ENCODE data around the gene FGFR1OP2.
A peak's percentile ranks its signal among the peaks of the same experiment; 100 is the strongest.

The FGFR1OP2 gene

DNA sequence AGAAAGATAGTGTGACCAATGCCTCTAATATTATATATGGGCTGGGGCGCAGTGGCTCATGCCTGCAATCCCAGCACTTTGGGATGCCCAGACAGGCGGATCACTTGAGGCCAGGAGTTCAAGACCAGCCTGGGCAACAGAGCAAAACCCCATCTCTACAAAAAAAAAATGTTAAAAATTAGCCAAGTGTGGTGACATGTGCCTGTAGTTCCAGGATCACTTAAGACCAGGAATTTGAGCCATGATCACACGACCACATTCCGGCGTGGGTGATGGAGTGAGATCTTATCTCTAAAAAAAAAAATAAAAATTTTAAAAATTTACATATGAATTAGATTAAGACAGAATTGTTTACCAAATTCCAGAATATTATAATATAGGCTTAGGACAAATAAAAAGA is 63.9 kb downstream of the FGFR1OP2 start:
- H3K4me1 ChIP-seq (ENCODE audit: insufficient read depth, low read length) = peaks cover 11% of the 10 kb centered on the region; the same call in 1 of the 2 replicates
- no peaks in the 10 kb centered on the region for H3K9me3 ChIP-seq (ENCODE audit: control insufficient read depth, insufficient read depth, low read length)
- H3K36me3 ChIP-seq (ENCODE audit: insufficient read depth, low read length) = peaks cover 23% of the 10 kb centered on the region
- no peak overlapping the region for H3K9ac ChIP-seq (ENCODE audit: low read depth, low read length)

DNA sequence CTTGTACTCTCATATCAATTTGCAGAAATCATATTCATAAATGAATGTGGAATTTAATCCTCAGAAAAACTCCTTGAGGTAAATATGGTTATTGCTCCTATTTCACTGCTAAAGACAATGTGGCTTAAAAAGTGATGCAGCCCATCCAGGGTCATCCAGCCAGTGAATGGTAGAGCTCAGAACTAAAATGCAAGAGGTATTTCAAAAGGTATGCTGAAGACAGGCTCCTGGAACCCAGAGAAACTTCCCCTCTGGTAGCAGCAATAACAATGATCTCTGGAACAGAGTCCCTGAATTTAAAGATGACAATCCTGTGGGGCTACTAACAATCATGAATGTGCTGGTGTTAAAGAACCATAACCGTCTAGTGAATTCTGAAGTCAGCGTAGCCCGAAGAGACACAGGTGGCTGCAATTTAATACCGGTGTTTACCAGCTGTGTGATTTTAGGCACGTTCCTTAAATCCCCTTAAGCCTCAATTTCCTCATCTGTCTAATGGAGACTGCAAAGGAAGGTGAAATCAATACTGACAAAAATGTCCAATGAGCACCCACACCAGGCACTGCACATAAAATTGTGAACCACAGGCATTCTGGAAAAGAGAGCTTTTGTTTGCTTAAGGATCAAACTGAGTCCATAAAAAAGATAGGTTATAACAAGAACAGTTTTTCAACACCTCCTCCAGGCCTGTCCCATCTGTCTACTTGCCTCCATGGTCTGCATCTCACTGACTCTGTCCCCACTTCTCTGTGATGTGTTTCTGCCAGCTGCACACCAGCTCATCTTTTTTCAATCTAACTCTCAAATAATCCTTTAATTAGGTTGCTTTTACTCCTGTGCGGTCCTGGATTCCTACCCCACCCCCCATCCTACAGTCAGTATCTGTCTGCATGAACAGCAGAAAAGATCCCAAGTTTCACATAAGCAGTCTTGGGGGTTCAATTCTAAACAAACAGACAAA is 65.4 kb downstream of the FGFR1OP2 start:
- H3K36me3 ChIP-seq (ENCODE audit: insufficient read depth, low read length) = peaks cover 12% of the 10 kb centered on the region
- H3K9ac ChIP-seq (ENCODE audit: low read depth, low read length) = no peak overlapping the region
- H3K9me3 ChIP-seq (ENCODE audit: control insufficient read depth, insufficient read depth, low read length) = no peaks in the 10 kb centered on the region
- H3K4me1 ChIP-seq (ENCODE audit: insufficient read depth, low read length) = peaks cover 11% of the 10 kb centered on the region; the same call in 1 of the 2 replicates

DNA sequence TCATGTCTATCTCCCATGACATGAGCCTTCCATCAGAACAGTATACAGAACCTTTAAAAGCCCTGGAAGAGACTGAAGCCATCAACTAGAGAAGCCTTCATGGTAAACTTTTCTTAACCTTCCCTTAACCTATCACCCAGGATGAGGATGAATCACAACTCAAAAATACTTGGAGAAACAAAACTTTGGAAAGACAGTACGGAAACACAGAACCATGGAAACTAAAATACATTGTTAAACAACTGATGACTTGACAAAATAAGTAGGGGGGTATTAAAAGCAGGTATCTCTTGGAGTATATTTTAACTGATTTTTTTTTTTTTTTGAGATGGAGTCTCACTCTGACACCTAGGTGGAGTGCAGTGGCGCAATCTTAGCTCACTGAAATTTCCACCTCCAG is 67.2 kb downstream of the FGFR1OP2 start:
- H3K36me3 ChIP-seq (ENCODE audit: insufficient read depth, low read length) = peaks cover 6% of the 10 kb centered on the region; the same call in 1 of the 2 replicates
- H3K4me1 ChIP-seq (ENCODE audit: insufficient read depth, low read length) = peaks cover 11% of the 10 kb centered on the region; the same call in 1 of the 2 replicates
- no peak overlapping the region for H3K9ac ChIP-seq (ENCODE audit: low read depth, low read length)
- no peaks in the 10 kb centered on the region for H3K9me3 ChIP-seq (ENCODE audit: control insufficient read depth, insufficient read depth, low read length)

DNA sequence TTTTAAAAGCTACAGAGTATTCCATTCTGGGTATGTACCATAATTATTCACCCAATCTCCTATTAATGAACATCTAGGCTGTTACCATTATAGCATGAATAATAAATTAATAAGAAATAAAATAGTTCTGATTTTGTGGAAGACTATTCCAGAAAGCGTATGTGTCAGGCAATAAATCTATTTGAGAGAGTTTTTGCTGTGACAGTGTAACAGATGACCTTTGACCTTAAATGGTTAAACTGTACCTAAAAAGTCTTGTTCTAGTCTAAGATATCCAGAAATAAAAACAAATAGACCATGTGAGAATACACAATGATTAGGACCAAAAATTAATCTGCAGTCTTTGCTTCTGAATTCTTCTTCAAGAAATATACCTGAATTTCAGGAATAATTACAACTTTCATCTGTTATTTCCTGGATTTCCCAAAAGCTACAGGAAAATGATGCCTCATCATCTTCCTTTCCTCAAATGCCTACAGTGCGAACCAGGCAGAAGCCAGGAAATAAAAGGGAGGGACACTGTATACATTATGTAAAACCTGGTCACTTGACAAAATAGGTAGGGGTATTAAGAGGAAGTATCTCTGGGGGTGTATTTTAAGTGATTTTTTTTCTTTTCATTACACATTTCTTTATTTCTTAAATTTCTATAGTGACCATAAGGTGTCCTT is 68.7 kb downstream of the FGFR1OP2 start:
- peaks cover 4% of the 10 kb centered on the region; the same call in 1 of the 2 replicates for H3K36me3 ChIP-seq (ENCODE audit: insufficient read depth, low read length)
- H3K4me1 ChIP-seq (ENCODE audit: insufficient read depth, low read length) = peaks cover 13% of the 10 kb centered on the region
- no peak overlapping the region for H3K9ac ChIP-seq (ENCODE audit: low read depth, low read length)
- H3K9me3 ChIP-seq (ENCODE audit: control insufficient read depth, insufficient read depth, low read length) = no peaks in the 10 kb centered on the region

DNA sequence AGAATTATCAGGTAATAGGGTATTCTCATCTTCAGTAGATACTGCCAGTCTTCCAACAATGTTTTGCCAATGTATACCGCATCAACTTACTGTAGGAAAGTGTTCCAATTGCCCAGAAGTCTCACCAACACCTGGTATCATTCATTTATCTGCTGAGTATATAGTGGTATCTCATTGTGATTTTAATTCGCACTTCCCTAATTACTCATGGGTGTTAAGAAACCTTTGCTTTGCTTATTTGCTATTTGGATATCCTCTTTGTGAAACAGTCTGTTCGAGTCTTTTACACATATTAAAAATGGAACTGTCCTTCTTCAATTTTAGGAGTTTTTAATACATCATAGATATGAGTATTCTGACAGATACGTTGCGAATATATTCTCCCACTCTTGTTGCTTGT is 69.8 kb downstream of the FGFR1OP2 start:
- no peaks in the 10 kb centered on the region for H3K9me3 ChIP-seq (ENCODE audit: control insufficient read depth, insufficient read depth, low read length)
- H3K36me3 ChIP-seq (ENCODE audit: insufficient read depth, low read length) = peaks cover 7% of the 10 kb centered on the region; the same call in 1 of the 2 replicates
- H3K4me1 ChIP-seq (ENCODE audit: insufficient read depth, low read length) = peaks cover 19% of the 10 kb centered on the region
- H3K9ac ChIP-seq (ENCODE audit: low read depth, low read length) = no peak overlapping the region

DNA sequence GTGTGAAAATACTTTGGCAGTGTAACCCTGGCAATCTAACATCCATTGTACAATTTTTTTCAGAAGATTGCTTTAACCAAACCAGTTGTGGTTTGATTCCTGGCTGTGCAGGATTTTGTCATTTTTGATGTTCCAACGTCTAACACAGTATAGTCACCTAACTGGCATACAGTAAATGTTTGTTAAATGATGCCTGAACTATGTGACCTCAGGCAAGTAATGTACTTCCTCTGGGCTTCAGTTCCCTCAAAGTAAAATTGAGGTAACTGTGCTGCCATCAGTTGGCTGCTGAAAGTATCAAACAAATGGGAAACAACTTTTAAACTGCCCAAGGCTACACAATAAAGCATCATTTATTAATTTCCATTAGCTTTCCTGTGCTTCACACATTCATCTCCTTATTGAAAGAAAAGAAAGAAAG is 71.6 kb downstream of the FGFR1OP2 start:
- Histone ChIP-seq H3K9ac (ENCODE audit: low read depth, low read length) (no peak overlapping the region), H3K4me1 (ENCODE audit: insufficient read depth, low read length) (peaks cover 14% of the 10 kb centered on the region)

DNA sequence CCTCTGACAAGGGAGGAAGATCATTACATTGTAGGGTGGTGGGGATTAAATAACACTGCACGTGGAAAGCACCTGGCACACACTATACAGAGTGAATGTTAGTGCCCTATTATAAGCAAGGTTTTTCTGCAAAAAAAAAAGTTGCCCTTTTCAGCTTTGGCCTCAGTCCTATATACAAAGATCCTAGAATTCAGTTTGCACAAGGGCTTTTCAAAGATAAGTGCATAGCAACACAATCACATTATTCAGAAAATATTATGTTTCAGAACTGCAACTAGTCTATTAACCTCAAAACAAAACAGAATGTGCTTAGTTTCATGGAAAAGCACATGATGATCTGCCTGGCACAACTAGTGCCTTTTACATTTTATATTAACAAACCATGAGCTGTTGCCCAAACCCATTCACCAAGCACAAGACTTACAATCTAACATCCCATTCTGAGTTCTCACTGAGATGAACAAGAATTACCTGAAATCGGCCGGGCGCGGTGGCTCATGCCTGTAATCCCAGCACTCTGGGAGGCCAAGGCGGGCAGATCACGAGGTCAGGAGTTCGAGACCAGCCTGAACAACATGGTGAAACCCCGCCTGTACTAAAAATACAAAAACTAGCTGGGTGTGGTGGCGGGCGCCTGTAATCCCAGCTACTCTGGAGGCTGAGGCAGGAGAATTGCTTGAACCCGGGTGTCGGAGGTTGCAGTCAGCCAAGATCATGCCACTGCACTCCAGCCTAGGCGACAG is 74.1 kb downstream of the FGFR1OP2 start:
- Histone ChIP-seq H3K4me1 (ENCODE audit: insufficient read depth, low read length) (peaks cover 22% of the 10 kb centered on the region), H3K9ac (ENCODE audit: low read depth, low read length) (peak overlapping the region; percentile 97), H3K9me3 (ENCODE audit: control insufficient read depth, insufficient read depth, low read length) (no peaks in the 10 kb centered on the region), H3K36me3 (ENCODE audit: insufficient read depth, low read length) (peaks cover 7% of the 10 kb centered on the region; the same call in 1 of the 2 replicates)

More for the DNA sequence above, 71.6 kb downstream of the FGFR1OP2 start:
- Histone ChIP-seq H3K36me3 (ENCODE audit: insufficient read depth, low read length) (peaks cover 7% of the 10 kb centered on the region; the same call in 1 of the 2 replicates), H3K9me3 (ENCODE audit: control insufficient read depth, insufficient read depth, low read length) (no peaks in the 10 kb centered on the region)

DNA sequence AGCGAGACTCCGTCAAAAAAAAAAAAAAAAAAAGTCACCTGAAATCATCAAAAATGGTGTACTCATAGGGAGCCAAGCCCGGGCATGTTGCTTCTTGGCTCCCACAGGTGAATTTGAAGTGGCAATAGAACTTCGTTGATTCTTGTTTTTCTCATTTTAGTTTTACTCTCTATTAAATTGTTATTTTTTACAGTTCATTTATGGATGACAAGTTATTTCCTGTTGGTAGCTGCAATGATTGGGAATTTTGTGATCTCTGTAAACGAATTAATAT is 74.6 kb downstream of the FGFR1OP2 start:
- Histone ChIP-seq H3K36me3 (ENCODE audit: insufficient read depth, low read length) (peaks cover 7% of the 10 kb centered on the region; the same call in 1 of the 2 replicates), H3K4me1 (ENCODE audit: insufficient read depth, low read length) (peaks cover 22% of the 10 kb centered on the region), H3K9ac (ENCODE audit: low read depth, low read length) (peak overlapping the region; percentile 97), H3K9me3 (ENCODE audit: control insufficient read depth, insufficient read depth, low read length) (no peaks in the 10 kb centered on the region)

DNA sequence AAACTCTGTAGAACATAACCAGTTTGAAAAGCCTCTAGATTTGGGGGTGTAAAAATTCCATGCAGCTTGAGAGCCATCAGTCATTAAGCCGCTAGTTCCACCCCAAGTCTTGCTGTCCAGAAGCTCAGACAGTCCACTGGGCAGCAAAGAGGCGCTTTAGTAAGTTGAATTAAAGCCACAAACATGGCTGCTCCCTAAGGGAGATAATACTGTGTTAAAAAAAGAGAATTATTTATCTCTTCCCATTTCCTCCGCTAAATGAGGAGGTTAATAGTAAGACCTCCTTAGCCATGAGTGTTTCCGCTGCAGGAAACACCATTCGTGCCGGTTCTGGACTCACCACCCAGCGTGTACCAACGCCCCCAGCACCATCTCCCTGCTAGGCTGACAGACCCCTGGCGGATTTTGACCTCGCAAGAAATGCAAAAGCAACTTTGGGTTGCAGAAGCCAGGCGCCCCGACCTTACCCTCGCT is 75.4 kb downstream of the FGFR1OP2 start:
- peaks cover 22% of the 10 kb centered on the region for H3K4me1 ChIP-seq (ENCODE audit: insufficient read depth, low read length)

DNA sequence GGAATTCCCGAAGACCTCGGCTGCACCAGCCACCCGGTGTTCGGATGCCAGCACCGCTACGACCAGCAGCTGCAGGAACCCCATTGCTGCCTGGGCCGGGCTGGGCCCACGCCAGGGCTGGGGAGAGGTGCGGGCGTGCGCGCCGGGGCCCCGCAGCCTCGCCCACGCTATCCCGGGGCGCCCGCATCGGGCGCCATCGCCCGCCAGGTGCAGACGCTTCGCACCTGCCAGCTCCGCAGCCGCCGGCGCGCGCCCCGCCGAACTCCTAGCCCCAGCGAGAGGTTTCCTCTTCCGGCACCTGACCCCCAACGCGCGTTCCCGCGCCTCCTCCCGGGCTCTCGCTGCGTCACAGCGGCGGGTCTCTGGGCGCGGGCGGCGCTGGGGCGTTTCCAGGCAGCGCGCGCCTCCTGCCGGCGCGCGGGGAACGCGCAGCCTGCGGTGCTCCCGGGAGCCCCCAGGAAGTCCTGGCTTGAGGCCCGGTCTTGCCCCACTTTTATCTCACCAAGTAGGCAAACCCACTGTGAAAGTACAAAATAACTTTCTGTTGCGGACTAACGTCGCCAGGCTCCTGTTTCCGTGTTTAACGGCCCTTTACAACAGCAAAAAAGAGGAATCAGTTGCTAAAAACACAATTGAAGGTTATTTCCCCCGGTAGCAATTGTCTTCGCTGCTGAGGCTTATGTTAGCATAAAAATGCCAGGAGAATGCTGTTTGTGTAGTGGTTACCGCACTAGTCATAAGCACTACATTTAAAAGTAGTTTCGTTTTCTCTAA is 76.0 kb downstream of the FGFR1OP2 start, which contains the start of gene TM7SF3:
Gene TM7SF3, minus strand, starts transcription at position 300 of the 774 bp plus-strand sequence. Its CDS starts 216 bp downstream, at position 84.
- Histone ChIP-seq H3K36me3 (ENCODE audit: insufficient read depth, low read length) (peaks cover 7% of the 10 kb centered on the region; the same call in 1 of the 2 replicates), H3K9me3 (ENCODE audit: control insufficient read depth, insufficient read depth, low read length) (no peaks in the 10 kb centered on the region), H3K9ac (ENCODE audit: low read depth, low read length) (peak within 1 kb of the TSS; percentile 97), H3K4me1 (ENCODE audit: insufficient read depth, low read length) (peaks cover 22% of the 10 kb centered on the region)

More for the DNA sequence above, 75.4 kb downstream of the FGFR1OP2 start:
- no peaks in the 10 kb centered on the region for H3K9me3 ChIP-seq (ENCODE audit: control insufficient read depth, insufficient read depth, low read length)
- H3K9ac ChIP-seq (ENCODE audit: low read depth, low read length) = peak overlapping the region; percentile 97
- peaks cover 7% of the 10 kb centered on the region; the same call in 1 of the 2 replicates for H3K36me3 ChIP-seq (ENCODE audit: insufficient read depth, low read length)

DNA sequence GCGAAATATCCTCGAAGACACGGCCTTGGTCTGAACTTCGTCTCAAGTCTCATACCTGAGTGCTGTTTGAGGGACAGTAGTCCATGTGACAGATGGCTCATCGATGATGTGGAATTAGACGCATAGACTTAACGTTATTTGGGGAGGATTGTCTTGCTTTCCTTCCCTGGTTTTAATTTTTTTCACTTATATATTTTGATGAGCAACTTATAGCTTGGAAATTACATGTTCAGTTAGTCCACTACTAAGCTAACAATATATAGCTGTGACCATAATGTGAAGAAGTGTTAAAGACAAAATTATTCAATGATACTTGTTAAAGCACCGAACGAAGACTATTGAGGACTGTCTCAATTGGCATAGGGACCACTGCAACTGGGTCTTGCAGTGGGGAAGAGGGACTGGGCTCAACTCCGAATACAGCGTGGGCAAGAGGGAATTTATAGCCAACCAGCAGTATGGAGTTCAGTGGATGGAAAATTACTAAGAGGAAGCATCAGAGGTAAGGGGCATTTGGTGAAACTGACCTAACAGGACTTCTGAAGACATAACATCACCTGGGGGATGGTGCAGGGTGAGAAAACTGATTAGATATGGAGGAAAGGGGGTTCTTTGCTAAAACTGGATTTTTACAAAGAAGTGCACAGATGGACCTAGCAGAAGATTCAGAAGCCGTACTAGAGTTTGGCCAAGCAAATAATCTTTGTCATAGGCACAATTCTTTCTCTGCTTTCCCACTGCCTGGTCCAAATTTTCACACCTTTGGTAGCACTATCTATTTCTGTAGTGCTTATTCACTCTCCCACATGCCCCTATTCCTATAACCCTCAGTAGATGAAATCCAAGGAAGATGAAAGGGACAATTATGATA is 76.8 kb downstream of the FGFR1OP2 start:
- H3K4me1 ChIP-seq (ENCODE audit: insufficient read depth, low read length) = peaks cover 22% of the 10 kb centered on the region
- H3K36me3 ChIP-seq (ENCODE audit: insufficient read depth, low read length) = peaks cover 7% of the 10 kb centered on the region; the same call in 1 of the 2 replicates
- peak overlapping the region; percentile 97 for H3K9ac ChIP-seq (ENCODE audit: low read depth, low read length)
- no peaks in the 10 kb centered on the region for H3K9me3 ChIP-seq (ENCODE audit: control insufficient read depth, insufficient read depth, low read length)

DNA sequence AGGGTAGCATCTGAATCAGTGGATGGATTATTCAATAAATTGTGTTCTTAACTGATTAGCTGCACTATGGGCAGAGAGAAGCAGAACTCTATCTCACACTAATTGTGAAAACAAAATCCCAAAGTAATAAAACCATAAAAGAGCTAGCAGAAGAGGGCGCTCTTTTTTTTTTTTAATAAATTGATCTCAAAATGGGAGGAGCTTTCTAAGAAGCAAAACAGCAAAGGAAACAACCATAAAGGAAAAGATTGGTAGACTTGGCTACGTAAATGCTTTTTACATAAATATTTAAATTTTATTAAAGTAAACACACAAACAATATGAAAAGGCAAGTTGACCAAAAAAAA is 77.4 kb downstream of the FGFR1OP2 start:
- H3K9me3 ChIP-seq (ENCODE audit: control insufficient read depth, insufficient read depth, low read length) = no peaks in the 10 kb centered on the region
- H3K4me1 ChIP-seq (ENCODE audit: insufficient read depth, low read length) = peaks cover 22% of the 10 kb centered on the region
- no peak overlapping the region for H3K9ac ChIP-seq (ENCODE audit: low read depth, low read length)
- H3K36me3 ChIP-seq (ENCODE audit: insufficient read depth, low read length) = peaks cover 3% of the 10 kb centered on the region; the same call in 1 of the 2 replicates

Data from ES-I3 (cell line).